GM21619 (cell line): ENCODE results near the gene HDAC3.

Experiments
- ATAC-seq: cut with Tn5 transposase; IDR thresholded peaks from one replicate; pipeline ENCODE4 v1.9.1; 2021; ENCODE audit not compliant: unreplicated experiment

The HDAC3 gene

GRCh38 chr5:141662028-141662427, 25.4 kb upstream of the HDAC3 start:
- ATAC-seq = no peak

- ATAC-seq = peak; percentile 77
Measured at GRCh38 chr5:141657937-141658545, 21.4 kb upstream of the HDAC3 start.

- ATAC-seq = no peak
Measured at GRCh38 chr5:141657404-141657803, 20.8 kb upstream of the HDAC3 start.

GRCh38 chr5:141656396-141656795, 19.7 kb upstream of the HDAC3 start:
- ATAC-seq = no peak

- no peak for ATAC-seq
Measured at GRCh38 chr5:141655020-141655419, 18.4 kb upstream of the HDAC3 start.

GRCh38 chr5:141654298-141654697, 17.6 kb upstream of the HDAC3 start:
- ATAC-seq = no peak

- no peak for ATAC-seq
Measured at GRCh38 chr5:141651728-141652105, 15.1 kb upstream of the HDAC3 start.

GRCh38 chr5:141650851-141651727, 14.4 kb upstream of the HDAC3 start, which contains the start of gene FCHSD1:
Gene FCHSD1, minus strand, starts transcription at chr5:141651418. Its CDS starts 50 bp downstream, at chr5:141651368.
- ATAC-seq = peak; percentile 95

GRCh38 chr5:141649972-141650371, 13.3 kb upstream of the HDAC3 start:
- no peak for ATAC-seq

- ATAC-seq = no peak
Measured at GRCh38 chr5:141649056-141649688, 12.5 kb upstream of the HDAC3 start.

GRCh38 chr5:141647851-141648250, 11.2 kb upstream of the HDAC3 start:
- ATAC-seq = no peak

- ATAC-seq = no peak
Measured at GRCh38 chr5:141647242-141647641, 10.6 kb upstream of the HDAC3 start.

- no peak for ATAC-seq
Measured at GRCh38 chr5:141646026-141646425, 9.4 kb upstream of the HDAC3 start.

GRCh38 chr5:141641634-141642267, 5.1 kb upstream of the HDAC3 start:
- peak; percentile 56 for ATAC-seq

GRCh38 chr5:141640698-141641097, 4.0 kb upstream of the HDAC3 start:
- no peak for ATAC-seq

GRCh38 chr5:141640051-141640415, 3.4 kb upstream of the HDAC3 start:
- no peak for ATAC-seq

- ATAC-seq = no peak
Measured at GRCh38 chr5:141639357-141640050, 2.9 kb upstream of the HDAC3 start.

- no peak for ATAC-seq
Measured at GRCh38 chr5:141638771-141639170, 2.1 kb upstream of the HDAC3 start.

GRCh38 chr5:141637767-141638419, 1.2 kb upstream of the HDAC3 start:
- no peak for ATAC-seq

- peak; percentile 16 for ATAC-seq
Measured at GRCh38 chr5:141637123-141637766, 596 bp upstream of the HDAC3 start.
